ENCODE measurements around the gene TSPAN9.

GRCh38 chr12:3214526-3215365 is 137.6 kb downstream of the TSPAN9 start:
- no peak for TF ChIP-seq POLR2A (IDR thresholded peaks at IDR 0.05)
- no peak for TF ChIP-seq CTCF (IDR thresholded peaks at IDR 0.05)
